Small intestine (tissue), 7 donors: Measurements from ENCODE around the gene PITPNM3. TPM values are rescaled to one million over a fixed set of nuclear protein-coding genes. Genes with fewer than 3 reads are reported as not detected.
"Not testable (repeated sequence)": the region's sequence is repeated elsewhere in the genome, so short reads cannot be mapped to it uniquely, and the experiment has no call there.

Source experiments
- DNase-seq, 2 donors: peaks; one replicate each; pipeline versions ENCODE4 v3.0.0 to v3.0.0-alpha.2; 2013
- FAIRE-seq: peaks from 2 replicates; lab custom pipeline; 2012; peaks lifted over from hg19 to GRCh38; lab: Jason Lieb, UNC
- H3K27ac ChIP-seq, 3 donors: one replicate each; pipeline ENCODE4 v1.5.1; 2013; ENCODE audit warnings: low read length in 2 of 3, mild to moderate bottlenecking in 2 of 3, control low read depth in 1 of 3, inconsistent platforms in 1 of 3, low read depth in 1 of 3, moderate library complexity in 1 of 3
- H3K27me3 ChIP-seq, 3 donors: one replicate each; pipeline ENCODE4 v1.6.1; 2013; ENCODE audit warnings: low read length in 3 of 3, inconsistent platforms in 1 of 3; ENCODE audit not compliant: control insufficient read depth in 3 of 3, insufficient read depth in 3 of 3
- H3K36me3 ChIP-seq, 3 donors: one replicate each; pipeline ENCODE4 v1.6.1; 2013; ENCODE audit warnings: low read length in 3 of 3, inconsistent platforms in 1 of 3, low read depth in 1 of 3, mild to moderate bottlenecking in 1 of 3, moderate library complexity in 1 of 3; ENCODE audit not compliant: control insufficient read depth in 3 of 3, insufficient read depth in 2 of 3
- H3K4me1 ChIP-seq, 3 donors: one replicate each; pipeline ENCODE4 v1.6.1; 2013; ENCODE audit warnings: low read length in 2 of 3, inconsistent platforms in 1 of 3, low read depth in 1 of 3, mild to moderate bottlenecking in 1 of 3, moderate library complexity in 1 of 3; ENCODE audit not compliant: control insufficient read depth in 3 of 3, insufficient read depth in 2 of 3
- H3K4me3 ChIP-seq, 3 donors: one replicate each; pipeline ENCODE4 v1.5.1; 2013; ENCODE audit warnings: low read length in 3 of 3, control low read depth in 1 of 3, inconsistent platforms in 1 of 3, low read depth in 1 of 3, mild to moderate bottlenecking in 1 of 3, moderate library complexity in 1 of 3
- H3K9me3 ChIP-seq, 2 donors: one replicate each; pipeline ENCODE4 v1.6.1; 2013; ENCODE audit warnings: low read depth in 1 of 2, low read length in 1 of 2; ENCODE audit not compliant: control insufficient read depth in 2 of 2, insufficient read depth in 1 of 2
- WGBS, 3 donors: extraction: QIAGEN DNeasy Blood & Tissue Kit; methylation state at CpG; one replicate each; pipeline ENCODE4 v1.1.7; 2013; 5-methylcytosine and 5-hydroxymethylcytosine counted together
- polyA plus RNA-seq, 4 donors: library from polyadenylated mRNA; stranded (reverse) in 3 of 4; unstranded in 1 of 4; fragments of 200-250 nt in 3 of 4; fragments of 120-200 nt in 1 of 4; gene quantifications; one replicate each; pipeline versions ENCODE4 v1.2.1 to v1.2.3, GENCODE V29; 2013
- donor health status: healthy with polysubstance abuse.
- donor health status: control.
- donor health status: control.
- donor health status: Bipolar disorder and iron deficiency.
- donor health status: healthy.

The PITPNM3 gene
- polyA plus RNA-seq, 4 donors = 0.22 to 1.7 (median 0.70) TPM

DNA sequence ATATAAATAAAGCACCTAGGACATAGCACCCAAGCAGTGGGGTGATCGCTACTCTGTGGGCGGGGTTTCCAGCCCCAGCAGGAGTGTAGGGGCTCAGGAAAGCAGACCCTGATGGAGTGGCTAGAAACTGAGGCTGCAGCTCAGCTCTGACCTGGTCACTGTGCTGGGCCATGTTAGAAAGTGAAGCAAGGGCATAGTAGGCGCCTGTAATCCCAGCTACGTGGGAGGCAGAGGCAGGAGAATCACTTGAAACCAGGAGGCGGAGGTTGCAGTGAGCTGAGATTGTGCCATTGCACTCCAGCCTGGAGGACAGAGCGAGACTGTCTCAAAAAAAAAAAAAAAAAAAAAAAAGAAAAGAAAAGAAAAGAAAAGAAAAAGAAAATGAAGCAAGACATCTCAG is 17.1 kb upstream of the PITPNM3 start:
- H3K4me3 ChIP-seq, FAIRE-seq, DNase-seq, H3K9me3 ChIP-seq, H3K27me3 ChIP-seq, H3K27ac ChIP-seq, H3K4me1 ChIP-seq: not testable (repeated sequence)
- peaks cover 0 to 30% (median 0%) of the 10 kb centered on the region in 3 donors for H3K36me3 ChIP-seq
- 95 to 98% (median 97%) methylated on average over 5 to 6 of the region's 6 CpGs for whole genome bisulfite sequencing, 3 donors

DNA sequence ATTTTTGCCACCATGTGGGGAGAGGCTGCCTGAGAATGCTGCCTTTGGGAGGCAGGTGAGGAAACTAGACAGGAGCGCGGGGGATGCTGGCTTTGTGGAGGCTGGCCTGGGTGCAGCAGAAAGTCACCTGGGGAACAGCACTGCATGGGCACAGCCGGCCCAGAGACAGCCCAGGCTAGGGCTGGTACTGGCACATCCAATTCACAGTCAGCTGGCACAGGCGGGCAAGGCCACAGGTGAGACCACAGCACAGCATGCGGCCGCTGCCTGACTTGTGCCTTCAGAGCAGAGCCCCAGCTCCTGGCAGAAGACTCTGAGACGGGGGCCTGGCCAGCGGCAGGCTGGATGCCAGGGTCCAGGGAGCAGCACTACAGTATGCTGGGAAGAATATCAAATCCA is 16.6 kb upstream of the PITPNM3 start:
- DNase-seq (no peak), FAIRE-seq (no peak)
- Histone ChIP-seq H3K27me3 (no peaks in the 10 kb centered on the region), H3K4me1 (no peaks in the 10 kb centered on the region), H3K9me3 (no peaks in the 10 kb centered on the region), H3K27ac (no peak overlapping the region), H3K4me3 (no peak overlapping the region), H3K36me3 (peaks cover 0 to 30% (median 0%) of the 10 kb centered on the region in 3 donors)
- WGBS, 3 donors = 95 to 98% (median 97%) methylated on average over 7 to 8 of the region's 8 CpGs

DNA sequence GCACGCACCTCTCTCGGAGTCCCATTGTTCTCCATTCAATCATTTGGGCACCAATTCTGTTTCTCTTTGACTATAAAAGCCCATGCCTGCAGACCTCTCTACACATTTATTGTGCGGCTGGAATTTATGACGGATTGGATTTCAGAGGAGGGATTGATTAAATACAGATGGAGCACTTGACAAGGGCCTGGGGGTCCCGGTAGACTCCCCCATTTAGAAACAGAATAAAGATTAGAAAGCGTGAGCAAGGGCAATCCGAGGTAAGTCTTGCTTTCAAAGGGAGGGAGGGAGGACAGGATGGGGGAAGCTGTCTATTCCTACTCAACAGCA is 15.1 kb upstream of the PITPNM3 start:
- peaks cover 0 to 18% (median 0%) of the 10 kb centered on the region in 3 donors for H3K36me3 ChIP-seq
- WGBS, 3 donors = 79 to 89% (median 81%) methylated on average over 7 of the region's 7 CpGs
- H3K9me3 ChIP-seq = no peaks in the 10 kb centered on the region
- H3K4me3 ChIP-seq = no peak overlapping the region
- no peak for DNase-seq
- no peak overlapping the region for H3K27ac ChIP-seq
- no peaks in the 10 kb centered on the region for H3K27me3 ChIP-seq
- FAIRE-seq = no peak
- H3K4me1 ChIP-seq = no peaks in the 10 kb centered on the region

DNA sequence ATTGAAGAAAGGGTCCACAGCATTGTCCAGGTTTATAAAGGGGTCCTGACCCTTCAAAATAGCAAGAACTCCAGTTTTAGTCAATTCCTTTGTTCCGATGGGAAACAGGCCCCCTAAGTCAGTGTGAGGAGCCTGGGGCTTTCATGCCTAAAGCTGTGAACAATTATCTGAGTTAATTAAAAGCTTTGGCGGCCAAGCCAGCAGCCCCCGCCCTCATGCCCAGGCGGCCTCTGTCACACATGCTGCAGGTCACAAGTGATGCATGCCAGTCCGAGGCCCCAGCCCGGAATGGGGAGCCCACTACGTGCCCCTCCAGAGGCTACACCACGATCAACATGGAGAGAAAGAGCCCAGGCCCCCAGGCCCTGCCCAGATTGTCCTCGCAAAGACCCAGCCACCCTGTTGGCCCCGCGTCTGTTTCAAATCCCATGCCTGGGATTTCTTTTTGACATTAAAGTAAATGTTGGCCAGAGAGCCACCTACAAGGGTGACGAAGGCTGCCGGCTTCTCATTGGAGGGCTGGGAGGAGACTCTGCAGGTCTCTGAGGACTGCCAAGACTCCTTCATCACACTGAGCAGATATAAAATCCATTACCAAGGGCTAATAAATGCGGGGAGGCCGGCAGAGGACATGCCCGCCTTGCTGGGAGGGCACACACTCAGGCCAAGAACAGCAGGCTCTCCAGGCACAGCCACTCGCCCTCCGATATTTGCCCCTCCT is 14.5 kb upstream of the PITPNM3 start:
- H3K4me1 ChIP-seq = no peaks in the 10 kb centered on the region
- H3K4me3 ChIP-seq = no peak overlapping the region
- no peak for DNase-seq
- H3K9me3 ChIP-seq = no peaks in the 10 kb centered on the region
- no peaks in the 10 kb centered on the region for H3K27me3 ChIP-seq
- FAIRE-seq = no peak
- H3K27ac ChIP-seq = no peak overlapping the region
- H3K36me3 ChIP-seq = peaks cover 0 to 15% (median 0%) of the 10 kb centered on the region in 3 donors
- 89 to 96% (median 90%) methylated on average over 18 of the region's 18 CpGs for WGBS, 3 donors

DNA sequence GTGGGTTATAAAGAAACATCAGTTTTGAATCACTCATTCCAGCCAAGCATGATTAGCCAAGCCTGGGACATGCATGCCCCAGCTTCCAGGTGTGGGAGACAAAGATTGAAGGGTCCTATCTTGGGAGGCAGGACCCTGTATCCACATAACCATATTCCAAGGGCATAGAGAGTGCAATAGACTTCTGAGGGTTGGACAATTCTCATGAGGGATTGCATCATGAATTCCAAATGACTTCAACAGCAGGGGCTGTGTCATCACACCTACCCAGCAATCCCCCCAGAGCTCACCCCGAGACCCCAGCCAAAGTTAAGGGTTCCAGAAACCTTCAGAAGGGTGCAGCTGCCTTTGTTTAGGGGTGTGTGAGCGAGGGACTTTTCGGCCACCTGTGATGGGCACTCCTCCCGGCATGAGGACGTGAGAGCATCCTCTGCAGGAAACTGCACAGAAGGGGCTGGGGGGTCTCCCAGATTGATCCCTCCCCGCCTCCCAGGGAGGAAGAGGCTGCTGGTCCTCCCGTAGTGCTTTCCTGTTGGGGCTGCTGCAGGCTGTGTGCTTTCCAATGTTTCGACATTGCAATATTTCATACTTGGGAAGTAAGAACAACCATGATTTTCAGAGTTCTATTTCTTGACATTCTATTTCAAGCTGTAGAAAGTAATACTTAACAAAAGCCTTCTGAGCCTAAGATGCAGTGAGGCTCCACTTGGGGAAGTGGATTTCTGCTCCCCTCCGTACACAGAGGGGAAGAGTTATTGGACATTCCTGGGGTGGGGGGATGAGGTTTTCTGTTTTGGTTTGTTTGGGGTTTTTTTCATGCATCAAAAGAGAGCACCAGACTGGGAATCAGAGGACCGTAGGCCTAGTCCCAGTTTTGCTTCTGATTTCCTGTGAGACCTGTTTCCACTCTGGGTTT is 13.3 kb upstream of the PITPNM3 start:
- FAIRE-seq = no peak
- Histone ChIP-seq H3K4me3 (no peak overlapping the region), H3K36me3 (peaks cover 0 to 10% (median 0%) of the 10 kb centered on the region in 3 donors), H3K27me3 (no peaks in the 10 kb centered on the region), H3K27ac (no peak overlapping the region), H3K9me3 (no peaks in the 10 kb centered on the region), H3K4me1 (no peaks in the 10 kb centered on the region)
- DNase-seq = no peak
- WGBS, 3 donors = 71 to 87% (median 84%) methylated on average over 10 of the region's 10 CpGs

DNA sequence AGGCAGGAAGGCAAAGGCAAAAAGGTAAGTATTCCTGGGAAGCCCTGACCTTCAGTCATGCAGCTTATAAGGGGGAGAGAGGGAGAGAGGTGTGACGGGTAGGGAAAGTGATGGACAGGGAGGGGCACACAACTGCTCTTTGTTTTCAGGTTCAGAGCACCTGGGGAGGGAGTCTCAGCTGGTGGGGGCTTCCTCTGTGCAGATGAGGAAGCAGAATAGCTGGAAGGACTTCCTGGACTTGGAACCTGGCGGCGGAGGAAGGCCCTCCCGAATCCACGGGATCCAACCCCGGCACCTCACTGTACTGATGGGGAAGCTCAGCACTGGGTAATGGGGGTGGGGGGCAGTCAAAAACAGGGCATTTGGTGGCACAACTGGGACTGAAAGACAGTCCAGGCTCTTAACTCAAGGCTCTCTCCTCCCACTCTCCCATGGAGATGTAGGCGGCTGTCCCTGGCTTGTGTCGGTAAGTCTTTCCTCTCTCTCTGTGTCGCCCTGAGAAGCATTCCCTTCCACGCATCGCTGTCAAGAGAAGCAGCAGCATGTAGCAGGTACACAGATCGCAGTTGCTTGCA is 11.9 kb upstream of the PITPNM3 start:
- DNase-seq = no peak
- Histone ChIP-seq H3K4me1 (no peaks in the 10 kb centered on the region), H3K27ac (no peak overlapping the region), H3K4me3 (no peak overlapping the region), H3K36me3 (peaks cover 0 to 5% (median 0%) of the 10 kb centered on the region in 3 donors), H3K27me3 (no peaks in the 10 kb centered on the region), H3K9me3 (no peaks in the 10 kb centered on the region)
- FAIRE-seq = no peak
- 85 to 88% (median 86%) methylated on average over 12 of the region's 12 CpGs for WGBS, 3 donors

DNA sequence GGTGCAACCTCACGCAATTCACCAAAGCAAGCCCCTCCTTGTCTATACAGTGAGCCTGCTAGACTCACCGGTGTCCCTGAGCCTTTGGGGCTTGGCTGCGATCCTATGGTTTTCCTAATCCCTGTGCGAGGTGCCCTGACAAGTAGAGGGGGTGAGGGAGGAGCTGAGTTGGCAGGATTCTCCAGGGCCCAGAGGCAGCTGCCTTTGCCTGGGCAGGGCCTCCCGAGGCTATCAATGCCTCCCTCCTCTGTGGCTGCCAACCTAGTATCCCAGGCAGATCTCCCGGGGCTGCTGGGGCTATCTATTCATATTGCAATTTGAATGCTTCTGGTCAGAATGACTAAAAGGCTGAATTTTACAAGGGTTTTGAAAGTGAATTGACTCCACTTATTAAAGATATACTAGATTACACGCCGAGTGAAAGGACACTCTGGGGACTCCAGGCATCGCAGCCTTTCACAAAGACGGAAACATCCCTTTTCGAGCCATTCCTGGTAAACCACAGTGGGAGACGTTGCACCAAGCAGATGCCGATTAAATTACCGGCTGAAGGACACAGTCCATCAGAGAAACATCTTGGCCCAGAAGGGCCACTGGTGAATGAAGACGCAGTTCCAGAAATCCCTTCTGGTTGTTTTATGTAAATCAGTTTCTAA is 11.3 kb upstream of the PITPNM3 start:
- FAIRE-seq = no peak

DNA sequence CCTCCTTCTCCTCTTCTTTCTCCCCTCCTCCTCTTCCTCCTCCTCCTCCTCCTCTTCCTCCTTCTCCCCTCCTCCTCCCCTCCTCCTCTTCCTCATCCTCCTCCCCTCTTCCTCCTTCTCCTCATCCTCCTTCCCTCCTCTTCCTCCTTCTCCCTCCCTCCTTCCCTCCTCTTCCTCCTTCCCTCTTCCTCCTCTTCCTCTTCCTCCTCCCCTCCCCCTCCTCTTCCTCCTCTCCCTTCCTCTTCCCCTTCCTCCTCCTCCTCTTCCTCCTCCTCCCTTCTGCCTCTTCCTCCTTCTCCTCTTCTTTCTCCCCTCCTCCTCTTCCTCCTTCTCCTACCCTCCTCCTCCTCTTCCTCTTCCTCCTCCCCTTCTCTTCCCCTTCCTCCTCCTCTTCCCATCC is 5.1 kb upstream of the PITPNM3 start:
- FAIRE-seq = no peak
- no peaks in the 10 kb centered on the region for H3K36me3 ChIP-seq

More for the DNA sequence above, 11.3 kb upstream of the PITPNM3 start:
- H3K4me1 ChIP-seq = no peaks in the 10 kb centered on the region
- no peaks in the 10 kb centered on the region for H3K27me3 ChIP-seq
- no peak overlapping the region for H3K27ac ChIP-seq
- no peaks in the 10 kb centered on the region for H3K9me3 ChIP-seq
- no peak overlapping the region for H3K4me3 ChIP-seq
- no peak for DNase-seq
- WGBS, 3 donors = 63 to 75% (median 66%) methylated on average over 15 of the region's 15 CpGs
- no peaks in the 10 kb centered on the region for H3K36me3 ChIP-seq

More for the DNA sequence above, 5.1 kb upstream of the PITPNM3 start:
- Histone ChIP-seq H3K27ac (no peak overlapping the region), H3K9me3 (no peaks in the 10 kb centered on the region), H3K4me3 (no peak overlapping the region), H3K4me1 (no peaks in the 10 kb centered on the region), H3K27me3 (peaks cover 0 to 13% (median 0%) of the 10 kb centered on the region in 3 donors)
- no peak for DNase-seq
